ENCODE measurements around the gene RGS6. TPM values are rescaled to one million over a fixed set of nuclear protein-coding genes. Genes with fewer than 3 reads are reported as not detected.

RGS6 gene
- total and polyA plus RNA-seq, 2 of the 4 experiments (the other 2 are of a cell fraction): not detected

DNA sequence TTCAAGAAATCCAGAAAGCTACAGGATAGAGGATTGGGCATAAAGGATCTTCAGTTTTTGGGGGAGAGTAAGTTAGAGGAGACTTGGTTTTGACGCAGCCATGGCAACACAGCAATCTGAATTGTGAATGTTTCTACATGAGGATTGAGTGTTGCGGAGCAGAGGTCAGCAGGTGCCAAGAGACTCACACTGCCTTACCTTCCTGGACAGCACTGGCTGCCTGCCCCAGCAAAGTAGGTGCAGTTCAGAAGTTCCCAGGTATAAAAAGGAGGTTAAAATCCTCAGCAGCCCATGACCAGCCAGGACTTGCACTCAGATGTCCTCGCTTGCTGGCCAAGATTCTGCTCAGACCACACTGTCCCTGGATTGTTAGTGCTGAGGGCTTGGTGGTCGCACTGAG lies 590.6 kb downstream of the RGS6 start (continued):
- TF ChIP-seq, protein P1, sequence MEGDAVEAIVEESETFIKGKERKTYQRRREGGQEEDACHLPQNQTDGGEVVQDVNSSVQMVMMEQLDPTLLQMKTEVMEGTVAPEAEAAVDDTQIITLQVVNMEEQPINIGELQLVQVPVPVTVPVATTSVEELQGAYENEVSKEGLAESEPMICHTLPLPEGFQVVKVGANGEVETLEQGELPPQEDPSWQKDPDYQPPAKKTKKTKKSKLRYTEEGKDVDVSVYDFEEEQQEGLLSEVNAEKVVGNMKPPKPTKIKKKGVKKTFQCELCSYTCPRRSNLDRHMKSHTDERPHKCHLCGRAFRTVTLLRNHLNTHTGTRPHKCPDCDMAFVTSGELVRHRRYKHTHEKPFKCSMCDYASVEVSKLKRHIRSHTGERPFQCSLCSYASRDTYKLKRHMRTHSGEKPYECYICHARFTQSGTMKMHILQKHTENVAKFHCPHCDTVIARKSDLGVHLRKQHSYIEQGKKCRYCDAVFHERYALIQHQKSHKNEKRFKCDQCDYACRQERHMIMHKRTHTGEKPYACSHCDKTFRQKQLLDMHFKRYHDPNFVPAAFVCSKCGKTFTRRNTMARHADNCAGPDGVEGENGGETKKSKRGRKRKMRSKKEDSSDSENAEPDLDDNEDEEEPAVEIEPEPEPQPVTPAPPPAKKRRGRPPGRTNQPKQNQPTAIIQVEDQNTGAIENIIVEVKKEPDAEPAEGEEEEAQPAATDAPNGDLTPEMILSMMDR (conservative IDR thresholded peaks at IDR 0.05; ENCODE audit: low read depth, low read length): no peak
- TF ChIP-seq NFE2L2 (IDR thresholded peaks at IDR 0.05; ENCODE audit: low read depth, low read length): no peak
- no peak for TF ChIP-seq MAZ (IDR thresholded peaks at IDR 0.05; ENCODE audit: borderline replicate concordance, low read depth, low read length)
